H1 (cell line): ENCODE data around the gene PLSCR3. TPM values are rescaled to one million over a fixed set of nuclear protein-coding genes. Genes with fewer than 3 reads are reported as not detected.

Experiments
- CTCF ChIA-PET: fragments of 300-600 bp; sonication (Branson Sonifier 250); formaldehyde crosslinking; loops from one replicate; lab custom pipeline; 2021; ENCODE audit not compliant: partially characterized antibody; lab: Charles Lee
- POLR2A ChIA-PET: fragments of 300-600 bp; sonication (Branson Sonifier 250); formaldehyde crosslinking; loops from one replicate; lab custom pipeline; 2021; ENCODE audit warnings: inconsistent platforms; ENCODE audit not compliant: partially characterized antibody; lab: Charles Lee
- DNase-seq, 2 experiments: peaks; one replicate each; pipeline versions ENCODE4 v3.0.0 to v3.0.0-alpha.2; 2010 to 2022; ENCODE audit warnings: low spot score in 2 of 2, low read depth in 1 of 2, mixed read lengths in 1 of 2
- FAIRE-seq: peaks from 2 replicates; lab custom pipeline; 2011; peaks lifted over from hg19 to GRCh38; lab: Jason Lieb, UNC
- H2AFZ ChIP-seq: 2 replicates; pipeline ENCODE4 v1.8.1; 2012; ENCODE audit warnings: low read length, inconsistent platforms
- H2AK5ac ChIP-seq: 2 replicates; pipeline ENCODE4 v1.6.1; 2013; ENCODE audit warnings: low read depth, low read length
- H2BK120ac ChIP-seq: replicated peaks from 2 replicates; pipeline ENCODE3; 2013; ENCODE audit warnings: low read depth, low read length, inconsistent platforms
- H2BK12ac ChIP-seq: 2 replicates; pipeline ENCODE4 v1.6.1; 2013; ENCODE audit warnings: low read depth, low read length
- H2BK15ac ChIP-seq: 2 replicates; pipeline ENCODE4 v1.6.1; 2013; ENCODE audit warnings: low read length
- H2BK20ac ChIP-seq: 2 replicates; pipeline ENCODE4 v1.6.1; 2013; ENCODE audit warnings: low read length
- H2BK5ac ChIP-seq: 2 replicates; pipeline ENCODE4 v1.6.1; 2013; ENCODE audit warnings: low read depth, low read length
- H3K14ac ChIP-seq: 2 replicates; pipeline ENCODE4 v1.6.1; 2013; ENCODE audit warnings: inconsistent platforms; ENCODE audit not compliant: insufficient read length
- H3K18ac ChIP-seq: 2 replicates; pipeline ENCODE4 v1.6.1; 2013; ENCODE audit warnings: low read length; ENCODE audit errors: extremely low read depth
- H3K23ac ChIP-seq: 2 replicates; pipeline ENCODE4 v1.6.1; 2013; ENCODE audit warnings: inconsistent platforms; ENCODE audit not compliant: insufficient read length
- H3K23me2 ChIP-seq: 2 replicates; pipeline ENCODE4 v1.6.1; 2013; ENCODE audit warnings: low read depth, low read length
- H3K27ac ChIP-seq: 2 replicates; pipeline ENCODE4 v1.6.1; 2011; ENCODE audit warnings: low read depth, low read length, inconsistent platforms
- H3K27me3 ChIP-seq, 4 experiments: replicated peaks in 1 of 4; 1 replicate in 1 of 4; 2 replicates in 3 of 4; pipeline versions ENCODE4 v1.6.1 to v1.8.1; 2011 to 2013; ENCODE audit warnings: low read length in 3 of 4, mild to moderate bottlenecking in 3 of 4, inconsistent platforms in 2 of 4, mixed read lengths in 2 of 4, moderate library complexity in 1 of 4; ENCODE audit not compliant: control insufficient read depth in 3 of 4, insufficient read depth in 3 of 4; ENCODE audit errors: extremely low read depth in 1 of 4
- H3K36me3 ChIP-seq, 4 experiments: 2 replicates each; pipeline versions ENCODE4 v1.6.1 to v1.8.1; 2011 to 2013; ENCODE audit warnings: mild to moderate bottlenecking in 4 of 4, low read length in 3 of 4, moderate library complexity in 2 of 4, control low read depth in 1 of 4, inconsistent platforms in 1 of 4; ENCODE audit not compliant: insufficient read depth in 4 of 4, control insufficient read depth in 2 of 4
- H3K4ac ChIP-seq: replicated peaks from 2 replicates; pipeline ENCODE3; 2013; ENCODE audit warnings: low read length, low read depth, mixed read lengths, inconsistent platforms; ENCODE audit not compliant: insufficient read length
- H3K4me1 ChIP-seq, 4 experiments: replicated peaks in 1 of 4; 1 replicate in 1 of 4; 2 replicates in 3 of 4; pipeline versions ENCODE4 v1.6.1 to v1.8.1; 2011 to 2013; ENCODE audit warnings: low read length in 3 of 4, inconsistent platforms in 2 of 4, mixed read lengths in 1 of 4; ENCODE audit not compliant: insufficient read depth in 4 of 4, control insufficient read depth in 3 of 4
- H3K4me2 ChIP-seq, 2 experiments: 2 replicates each; pipeline versions ENCODE4 v1.6.1 to v1.8.1; 2011 to 2013; ENCODE audit warnings: low read depth in 2 of 2, low read length in 2 of 2, control low read depth in 1 of 2, inconsistent platforms in 1 of 2, mild to moderate bottlenecking in 1 of 2; ENCODE audit not compliant: insufficient read depth in 1 of 2
- H3K4me3 ChIP-seq, 4 experiments: fragments of 200-600, 300-600 bp in 1 of 4; sonication (generic), shearing (Covaris generic), sonication (Bioruptor Twin) in 1 of 4; 2 replicates each; pipeline versions ENCODE4 v1.5.1 to v1.8.1; 2011 to 2016; ENCODE audit warnings: low read length in 4 of 4, low read depth in 3 of 4, control low read depth in 2 of 4, inconsistent platforms in 2 of 4, mild to moderate bottlenecking in 2 of 4, mixed read lengths in 1 of 4, moderate library complexity in 1 of 4; ENCODE audit not compliant: insufficient read depth in 2 of 4; ENCODE audit errors: extremely low read depth in 1 of 4
- H3K56ac ChIP-seq: replicated peaks from 2 replicates; pipeline ENCODE3; 2013; ENCODE audit warnings: low read depth, mild to moderate bottlenecking, mixed read lengths, low read length, inconsistent platforms; ENCODE audit not compliant: insufficient read length
- H3K79me1 ChIP-seq: 2 replicates; pipeline ENCODE4 v1.6.1; 2013; ENCODE audit warnings: low read depth, low read length, control low read depth
- H3K79me2 ChIP-seq, 2 experiments: 2 replicates each; pipeline versions ENCODE4 v1.6.1 to v1.8.1; 2012 to 2013; ENCODE audit warnings: low read length in 2 of 2, mild to moderate bottlenecking in 2 of 2, inconsistent platforms in 1 of 2; ENCODE audit not compliant: insufficient read depth in 2 of 2, control insufficient read depth in 1 of 2
- H3K9ac ChIP-seq, 4 experiments: replicated peaks in 1 of 4; 1 replicate in 1 of 4; 2 replicates in 3 of 4; pipeline versions ENCODE4 v1.6.1 to v1.8.1; 2011 to 2013; ENCODE audit warnings: low read depth in 3 of 4, low read length in 3 of 4, control low read depth in 2 of 4, mild to moderate bottlenecking in 2 of 4, moderate library complexity in 2 of 4, inconsistent platforms in 1 of 4; ENCODE audit errors: extremely low read depth in 1 of 4
- H3K9me3 ChIP-seq, 2 experiments: 2 replicates each; pipeline versions ENCODE4 v1.6.1 to v1.8.1; 2012 to 2013; ENCODE audit warnings: mild to moderate bottlenecking in 2 of 2, moderate library complexity in 2 of 2, control low read depth in 1 of 2, inconsistent platforms in 1 of 2, low read depth in 1 of 2, low read length in 1 of 2, mixed read lengths in 1 of 2; ENCODE audit not compliant: insufficient read depth in 2 of 2
- H4K20me1 ChIP-seq, 2 experiments: replicated peaks in 1 of 2; 2 replicates each; pipeline versions ENCODE3 to v1.8.1; 2011 to 2013; ENCODE audit warnings: inconsistent platforms in 2 of 2, low read length in 2 of 2, mild to moderate bottlenecking in 1 of 2; ENCODE audit not compliant: insufficient read depth in 2 of 2, control insufficient read depth in 1 of 2
- H4K5ac ChIP-seq: 2 replicates; pipeline ENCODE4 v1.6.1; 2013; ENCODE audit warnings: low read length, low read depth, mixed read lengths, inconsistent platforms; ENCODE audit not compliant: insufficient read length
- H4K8ac ChIP-seq: 2 replicates; pipeline ENCODE4 v1.8.0; 2013; ENCODE audit warnings: mild to moderate bottlenecking, moderate library complexity, low read length, inconsistent platforms; ENCODE audit not compliant: insufficient read depth; ENCODE audit errors: extremely low read depth
- H4K91ac ChIP-seq: replicated peaks from 2 replicates; pipeline ENCODE3; 2013; ENCODE audit warnings: low read length, mixed read lengths, inconsistent platforms; ENCODE audit not compliant: insufficient read length
- BACH1 ChIP-seq: IDR thresholded peaks from 2 replicates; pipeline ENCODE4 v1.6.1; 2012; ENCODE audit warnings: low read length, improper control_type of control experiment
- RBBP5 ChIP-seq: IDR thresholded peaks from 2 replicates; pipeline ENCODE4 v1.7.1; 2012; ENCODE audit warnings: low read depth, mild to moderate bottlenecking, inconsistent platforms, low read length, moderate library complexity, borderline replicate concordance
- SAP30 ChIP-seq: fragments of 300-600 bp; sonication (generic); IDR thresholded peaks from 2 replicates; pipeline ENCODE4 v1.7.1; 2012; ENCODE audit warnings: low read length, moderate library complexity, mild to moderate bottlenecking, inconsistent platforms; ENCODE audit not compliant: insufficient read depth, insufficient replicate concordance
- SUZ12 ChIP-seq: fragments of 200-600 bp; sonication (generic); IDR thresholded peaks from 2 replicates; pipeline ENCODE4 v1.6.1; 2012; ENCODE audit warnings: mild to moderate bottlenecking, inconsistent platforms, low read length, moderate library complexity, mixed read lengths
- whole genome bisulfite sequencing, 2 experiments: shearing (Covaris generic) in 1 of 2; methylation state at CpG; one replicate each; pipeline versions ENCODE4 v1.1.6 to v1.1.7; 2013 to 2015; ENCODE audit warnings: low lambda C conversion rate in 2 of 2, mixed read lengths in 2 of 2, inconsistent platforms in 1 of 2, low coverage in 1 of 2, missing lambda C conversion rate in 1 of 2; ENCODE audit not compliant: insufficient replicate concordance in 2 of 2, insufficient coverage in 1 of 2, insufficient read length in 1 of 2; ENCODE audit errors: extremely low coverage in 1 of 2, missing lambda C conversion rate in 1 of 2; 5-methylcytosine and 5-hydroxymethylcytosine counted together
- polyA plus RNA-seq, 7 experiments: library from polyadenylated mRNA; depleted of rRNA in 3 of 7; stranded (reverse) in 5 of 7; unstranded in 2 of 7; fragments of >200 nt in 5 of 7; fragments of 200-250 nt in 2 of 7; gene quantifications; 1 replicate in 5 of 7; 2 replicates in 1 of 7; 4 replicates in 1 of 7; pipeline versions ENCODE4 v1.2.1 to v1.2.3, GENCODE V29; 2011 to 2013; ENCODE audit warnings: missing spikeins in 2 of 7, mixed read lengths in 2 of 7
- total RNA-seq: library from RNA; stranded (reverse); fragmentation: NEBNext Ultra II Directional; extraction: Animal tissue kit (Norgen Biotek cat#: 25700); gene quantifications from 2 replicates; pipeline ENCODE4 v1.2.1, GENCODE V29; 2021

PLSCR3 gene
- total and polyA plus RNA-seq, 2 of the 8 experiments (the other 6 are each of a cell fraction or from before 2014, with no cell fraction given) = 36.1 to 38.7 TPM

DNA sequence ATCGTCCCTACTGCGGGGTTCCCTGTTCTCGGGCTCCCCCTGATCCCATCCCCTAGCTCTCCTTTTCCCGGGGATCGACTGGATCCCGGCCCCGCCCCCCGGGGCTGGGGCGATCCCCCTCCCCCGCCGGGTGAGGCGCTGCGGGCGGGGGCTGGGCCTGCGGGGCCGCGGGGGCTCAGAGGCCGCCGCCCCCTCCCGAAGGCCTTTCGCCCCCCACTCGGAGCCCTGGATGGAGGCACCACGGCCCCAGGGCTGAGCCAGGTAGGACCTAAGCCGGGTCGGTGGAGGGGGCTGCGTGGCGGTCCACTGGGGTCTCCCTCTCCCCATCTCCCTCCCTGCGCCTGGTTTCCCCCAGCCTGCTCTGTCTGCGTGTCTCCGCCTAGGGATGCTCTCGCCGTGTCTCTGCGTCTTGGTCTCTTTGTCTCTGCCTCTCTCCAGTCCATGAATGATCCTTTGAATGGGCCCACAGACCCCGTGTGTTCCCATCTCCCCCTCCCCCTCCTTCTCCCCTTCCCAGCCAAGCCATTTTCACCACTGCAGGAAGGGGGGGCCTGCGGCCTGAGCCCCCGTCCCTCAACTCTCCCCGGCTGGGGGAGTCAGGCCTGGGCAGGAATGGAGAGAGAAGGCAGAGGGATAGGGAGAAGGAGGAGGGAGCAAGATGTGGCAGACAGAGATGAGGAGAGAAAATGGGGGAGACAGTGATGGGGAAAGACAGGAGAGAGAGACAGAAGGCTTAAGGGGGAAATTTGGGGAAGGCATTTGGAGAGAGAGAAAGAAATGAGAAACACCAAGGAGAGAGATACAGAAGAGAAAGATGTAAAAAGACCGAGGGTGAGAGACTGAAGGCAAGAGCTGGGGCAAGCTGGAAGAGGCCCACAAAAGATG is 11.3 kb upstream of the PLSCR3 start:
- Histone ChIP-seq H3K23ac (no peak overlapping the region), H3K27me3 (no peaks in the 10 kb centered on the region; a peak in 1 of 7 replicates), H3K9ac (peak overlapping the region in 3 of 4 experiments; percentile 56 to 76 (median 62); a peak in 6 of 7 replicates), H4K20me1 (peaks cover 0 to 16% of the 10 kb centered on the region in 2 experiments), H2BK12ac (no peak overlapping the region; the same call in 1 of the 2 replicates), H2BK5ac (peak overlapping the region; percentile 88; the same call in 1 of the 2 replicates), H3K79me2 (peaks cover 0 to 8% of the 10 kb centered on the region in 2 experiments; a peak in 1 of 4 replicates), H3K27ac (0 out of 2 replicates have a peak overlapping the region, but pooled peaks have one; percentile 34), H3K79me1 (peaks cover 7% of the 10 kb centered on the region), H3K4me2 (peak overlapping the region; percentile 90 to 97), H2BK20ac (no peak overlapping the region), H4K5ac (peak overlapping the region; percentile 50), H4K8ac (peak overlapping the region; percentile 54), H4K91ac (peak overlapping the region; percentile 93), H2AK5ac (peak overlapping the region; percentile 82; the same call in 1 of the 2 replicates), H2AFZ (no peak overlapping the region), H3K23me2 (peaks cover 17% of the 10 kb centered on the region; the same call in 1 of the 2 replicates), H2BK15ac (no peak overlapping the region; the same call in 1 of the 2 replicates), H3K9me3 (no peaks in the 10 kb centered on the region), H2BK120ac (no peak overlapping the region), H3K18ac (peak overlapping the region; percentile 81), H3K4me3 (peak overlapping the region; percentile 72 to 94 (median 81)), H3K4ac (peak overlapping the region; percentile 87), H3K56ac (peak overlapping the region; percentile 32), H3K14ac (no peak overlapping the region), H3K36me3 (peaks cover 2 to 18% (median 16%) of the 10 kb centered on the region in 4 experiments; a peak in 5 of 8 replicates), H3K4me1 (peaks cover 0 to 15% (median 11%) of the 10 kb centered on the region in 4 experiments; a peak in 5 of 7 replicates)
- TF ChIP-seq SUZ12 (peak; percentile 36; the same call in 1 of the 2 replicates), RBBP5 (0 out of 2 replicates have a peak, but pooled peaks have one; percentile 5), BACH1 (0 out of 2 replicates have a peak, but pooled peaks have one; percentile 24), SAP30 (no peak)
- DNase-seq (peak in 1 of 2 experiments; percentile 66), FAIRE-seq (no peak)
- CTCF ChIA-PET = interaction anchor here (1.0 to 2.9 kb wide), 7 partner anchors 16 to 155 kb away, joined by 3 to 15 read pairs (median 4); partner anchors contain the start of gene SPEM1
- WGBS, 2 experiments = 1% methylated on average over 11 of the region's 38 CpGs; no CpG with 5 or more reads in 1 of the 2 experiments
- POLR2A ChIA-PET = interaction anchor here (0.7 to 8.2 kb wide), 15 partner anchors 11 to 153 kb away, joined by 3 to 66 read pairs (median 5); partner anchors contain the start of genes ACAP1, CHRNB1, FGF11 and PLSCR3
